ENCODE measurements around the gene HIRIP3. TPM values are rescaled to one million over a fixed set of nuclear protein-coding genes. Genes with fewer than 3 reads are reported as not detected.

Gene HIRIP3
- total and polyA plus RNA-seq, 2 of the 13 experiments (the other 11 are each of a cell fraction or from before 2014, with no cell fraction given) = 12.6 to 17.2 TPM

DNA sequence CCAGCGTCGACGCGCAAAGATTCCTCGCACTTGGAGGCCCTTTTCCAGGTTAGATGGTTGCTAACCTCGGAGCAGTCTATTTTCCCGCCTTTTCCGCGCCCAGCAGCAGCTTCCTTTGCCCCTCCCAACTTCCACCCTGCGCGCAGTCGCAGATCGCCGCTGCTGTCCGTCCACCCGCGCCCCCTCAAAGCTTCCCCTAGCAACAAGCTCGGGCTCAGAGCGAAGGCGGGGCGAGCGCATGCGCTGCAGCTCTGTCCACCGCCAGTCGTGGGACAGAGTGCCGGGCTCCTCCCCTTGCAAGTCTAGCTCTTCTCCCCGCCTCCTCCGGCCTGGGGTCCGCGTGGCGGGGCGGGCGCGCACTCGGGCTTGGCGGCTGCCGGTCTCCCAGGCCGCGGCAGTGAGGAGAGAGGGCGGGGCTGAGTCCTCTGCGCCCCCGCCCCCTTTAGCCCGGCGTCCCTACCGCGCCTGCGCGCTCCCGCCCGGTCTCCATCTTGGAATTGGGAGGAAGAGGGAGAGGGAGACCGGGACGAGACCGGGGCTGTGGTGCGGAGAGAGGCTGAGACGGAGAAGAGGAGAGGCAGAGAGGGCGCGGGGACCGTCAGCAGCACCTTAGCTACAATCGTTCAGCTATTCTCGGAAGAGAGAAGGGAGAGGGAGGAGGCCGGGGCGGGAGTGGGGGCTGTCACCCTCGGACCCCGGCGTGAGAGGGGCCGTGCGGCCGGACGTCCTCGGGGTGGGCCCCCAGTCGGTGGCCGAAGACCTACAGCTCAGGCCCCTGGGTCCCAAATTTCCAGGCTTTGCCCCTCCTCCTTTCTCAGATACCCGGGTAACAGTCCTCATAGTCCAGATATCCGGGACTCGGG is 21.8 kb downstream of the HIRIP3 start, which contains the start of gene TAOK2 (continued):
- TF ChIP-seq HNF4G (IDR thresholded peaks at IDR 0.05; ENCODE audit: borderline replicate concordance, low read depth, low read length) (no peak; the same call in 1 of the 2 replicates), HNF4G (CRISPR knock-in tag; IDR thresholded peaks at IDR 0.05; ENCODE audit: borderline replicate concordance, low read depth) (peak; percentile 34; the same call in 1 of the 2 replicates), ZNF629 (CRISPR knock-in tag; conservative IDR thresholded peaks at IDR 0.05) (no peak), HNRNPK (IDR thresholded peaks at IDR 0.05; ENCODE audit: low read depth, low read length, poor library complexity, severe bottlenecking) (peak; percentile 89), TCF12 (IDR thresholded peaks at IDR 0.05) (no peak), TCF12 (CRISPR knock-in tag; IDR thresholded peaks at IDR 0.05) (peak; percentile 70; the same call in 1 of the 2 replicates), GATAD2A (CRISPR knock-in tag; IDR thresholded peaks at IDR 0.05) (no peak), DNMT3B (CRISPR knock-in tag; conservative IDR thresholded peaks at IDR 0.05) (0 out of 2 replicates have a peak, but pooled peaks have one; percentile 9), SRF (IDR thresholded peaks at IDR 0.05; ENCODE audit: low read depth, low read length) (no peak), SCMH1 (CRISPR knock-in tag; IDR thresholded peaks at IDR 0.05; ENCODE audit: borderline replicate concordance) (no peak)
- TF ChIP-seq, protein P1, sequence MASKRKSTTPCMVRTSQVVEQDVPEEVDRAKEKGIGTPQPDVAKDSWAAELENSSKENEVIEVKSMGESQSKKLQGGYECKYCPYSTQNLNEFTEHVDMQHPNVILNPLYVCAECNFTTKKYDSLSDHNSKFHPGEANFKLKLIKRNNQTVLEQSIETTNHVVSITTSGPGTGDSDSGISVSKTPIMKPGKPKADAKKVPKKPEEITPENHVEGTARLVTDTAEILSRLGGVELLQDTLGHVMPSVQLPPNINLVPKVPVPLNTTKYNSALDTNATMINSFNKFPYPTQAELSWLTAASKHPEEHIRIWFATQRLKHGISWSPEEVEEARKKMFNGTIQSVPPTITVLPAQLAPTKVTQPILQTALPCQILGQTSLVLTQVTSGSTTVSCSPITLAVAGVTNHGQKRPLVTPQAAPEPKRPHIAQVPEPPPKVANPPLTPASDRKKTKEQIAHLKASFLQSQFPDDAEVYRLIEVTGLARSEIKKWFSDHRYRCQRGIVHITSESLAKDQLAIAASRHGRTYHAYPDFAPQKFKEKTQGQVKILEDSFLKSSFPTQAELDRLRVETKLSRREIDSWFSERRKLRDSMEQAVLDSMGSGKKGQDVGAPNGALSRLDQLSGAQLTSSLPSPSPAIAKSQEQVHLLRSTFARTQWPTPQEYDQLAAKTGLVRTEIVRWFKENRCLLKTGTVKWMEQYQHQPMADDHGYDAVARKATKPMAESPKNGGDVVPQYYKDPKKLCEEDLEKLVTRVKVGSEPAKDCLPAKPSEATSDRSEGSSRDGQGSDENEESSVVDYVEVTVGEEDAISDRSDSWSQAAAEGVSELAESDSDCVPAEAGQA (IDR thresholded peaks at IDR 0.05; ENCODE audit: low read depth) = peak; percentile 56; the same call in 1 of the 2 replicates
- TF ChIP-seq, protein P1 (CRISPR knock-in tag; IDR thresholded peaks at IDR 0.05; ENCODE audit: borderline replicate concordance) = peak; percentile 60; the same call in 1 of the 2 replicates
- TF ChIP-seq, protein P2, sequence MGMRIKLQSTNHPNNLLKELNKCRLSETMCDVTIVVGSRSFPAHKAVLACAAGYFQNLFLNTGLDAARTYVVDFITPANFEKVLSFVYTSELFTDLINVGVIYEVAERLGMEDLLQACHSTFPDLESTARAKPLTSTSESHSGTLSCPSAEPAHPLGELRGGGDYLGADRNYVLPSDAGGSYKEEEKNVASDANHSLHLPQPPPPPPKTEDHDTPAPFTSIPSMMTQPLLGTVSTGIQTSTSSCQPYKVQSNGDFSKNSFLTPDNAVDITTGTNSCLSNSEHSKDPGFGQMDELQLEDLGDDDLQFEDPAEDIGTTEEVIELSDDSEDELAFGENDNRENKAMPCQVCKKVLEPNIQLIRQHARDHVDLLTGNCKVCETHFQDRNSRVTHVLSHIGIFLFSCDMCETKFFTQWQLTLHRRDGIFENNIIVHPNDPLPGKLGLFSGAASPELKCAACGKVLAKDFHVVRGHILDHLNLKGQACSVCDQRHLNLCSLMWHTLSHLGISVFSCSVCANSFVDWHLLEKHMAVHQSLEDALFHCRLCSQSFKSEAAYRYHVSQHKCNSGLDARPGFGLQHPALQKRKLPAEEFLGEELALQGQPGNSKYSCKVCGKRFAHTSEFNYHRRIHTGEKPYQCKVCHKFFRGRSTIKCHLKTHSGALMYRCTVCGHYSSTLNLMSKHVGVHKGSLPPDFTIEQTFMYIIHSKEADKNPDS (CRISPR knock-in tag; IDR thresholded peaks at IDR 0.05) = no peak
- TF ChIP-seq, protein P3, sequence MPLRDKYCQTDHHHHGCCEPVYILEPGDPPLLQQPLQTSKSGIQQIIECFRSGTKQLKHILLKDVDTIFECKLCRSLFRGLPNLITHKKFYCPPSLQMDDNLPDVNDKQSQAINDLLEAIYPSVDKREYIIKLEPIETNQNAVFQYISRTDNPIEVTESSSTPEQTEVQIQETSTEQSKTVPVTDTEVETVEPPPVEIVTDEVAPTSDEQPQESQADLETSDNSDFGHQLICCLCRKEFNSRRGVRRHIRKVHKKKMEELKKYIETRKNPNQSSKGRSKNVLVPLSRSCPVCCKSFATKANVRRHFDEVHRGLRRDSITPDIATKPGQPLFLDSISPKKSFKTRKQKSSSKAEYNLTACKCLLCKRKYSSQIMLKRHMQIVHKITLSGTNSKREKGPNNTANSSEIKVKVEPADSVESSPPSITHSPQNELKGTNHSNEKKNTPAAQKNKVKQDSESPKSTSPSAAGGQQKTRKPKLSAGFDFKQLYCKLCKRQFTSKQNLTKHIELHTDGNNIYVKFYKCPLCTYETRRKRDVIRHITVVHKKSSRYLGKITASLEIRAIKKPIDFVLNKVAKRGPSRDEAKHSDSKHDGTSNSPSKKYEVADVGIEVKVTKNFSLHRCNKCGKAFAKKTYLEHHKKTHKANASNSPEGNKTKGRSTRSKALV (CRISPR knock-in tag; IDR thresholded peaks at IDR 0.05) = peak; percentile 87; the same call in 1 of the 2 replicates
- TF ChIP-seq, protein P4, sequence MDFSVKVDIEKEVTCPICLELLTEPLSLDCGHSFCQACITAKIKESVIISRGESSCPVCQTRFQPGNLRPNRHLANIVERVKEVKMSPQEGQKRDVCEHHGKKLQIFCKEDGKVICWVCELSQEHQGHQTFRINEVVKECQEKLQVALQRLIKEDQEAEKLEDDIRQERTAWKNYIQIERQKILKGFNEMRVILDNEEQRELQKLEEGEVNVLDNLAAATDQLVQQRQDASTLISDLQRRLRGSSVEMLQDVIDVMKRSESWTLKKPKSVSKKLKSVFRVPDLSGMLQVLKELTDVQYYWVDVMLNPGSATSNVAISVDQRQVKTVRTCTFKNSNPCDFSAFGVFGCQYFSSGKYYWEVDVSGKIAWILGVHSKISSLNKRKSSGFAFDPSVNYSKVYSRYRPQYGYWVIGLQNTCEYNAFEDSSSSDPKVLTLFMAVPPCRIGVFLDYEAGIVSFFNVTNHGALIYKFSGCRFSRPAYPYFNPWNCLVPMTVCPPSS (IDR thresholded peaks at IDR 0.05) = no peak
- TF ChIP-seq, protein P5, sequence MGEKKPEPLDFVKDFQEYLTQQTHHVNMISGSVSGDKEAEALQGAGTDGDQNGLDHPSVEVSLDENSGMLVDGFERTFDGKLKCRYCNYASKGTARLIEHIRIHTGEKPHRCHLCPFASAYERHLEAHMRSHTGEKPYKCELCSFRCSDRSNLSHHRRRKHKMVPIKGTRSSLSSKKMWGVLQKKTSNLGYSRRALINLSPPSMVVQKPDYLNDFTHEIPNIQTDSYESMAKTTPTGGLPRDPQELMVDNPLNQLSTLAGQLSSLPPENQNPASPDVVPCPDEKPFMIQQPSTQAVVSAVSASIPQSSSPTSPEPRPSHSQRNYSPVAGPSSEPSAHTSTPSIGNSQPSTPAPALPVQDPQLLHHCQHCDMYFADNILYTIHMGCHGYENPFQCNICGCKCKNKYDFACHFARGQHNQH (CRISPR knock-in tag; IDR thresholded peaks at IDR 0.05) = peak; percentile 26; the same call in 1 of the 2 replicates

Data from HepG2 (cell line).